Stimulated activated CD8-positive, alpha-beta memory T cell treated with anti-CD3 and anti-CD28 coated beads, Interleukin-2, amount 100 ng/mL, for 48 hours (primary cell): ENCODE data around the gene KIAA1217.
A peak's percentile ranks its signal among the peaks of the same experiment; 100 is the strongest.

Experiments used
- DNase-seq, 2 donors: peaks; one replicate each; pipeline ENCODE4 v3.0.0-alpha.2; 2020; ENCODE audit warnings: low read depth in 2 of 2

KIAA1217 gene

DNA sequence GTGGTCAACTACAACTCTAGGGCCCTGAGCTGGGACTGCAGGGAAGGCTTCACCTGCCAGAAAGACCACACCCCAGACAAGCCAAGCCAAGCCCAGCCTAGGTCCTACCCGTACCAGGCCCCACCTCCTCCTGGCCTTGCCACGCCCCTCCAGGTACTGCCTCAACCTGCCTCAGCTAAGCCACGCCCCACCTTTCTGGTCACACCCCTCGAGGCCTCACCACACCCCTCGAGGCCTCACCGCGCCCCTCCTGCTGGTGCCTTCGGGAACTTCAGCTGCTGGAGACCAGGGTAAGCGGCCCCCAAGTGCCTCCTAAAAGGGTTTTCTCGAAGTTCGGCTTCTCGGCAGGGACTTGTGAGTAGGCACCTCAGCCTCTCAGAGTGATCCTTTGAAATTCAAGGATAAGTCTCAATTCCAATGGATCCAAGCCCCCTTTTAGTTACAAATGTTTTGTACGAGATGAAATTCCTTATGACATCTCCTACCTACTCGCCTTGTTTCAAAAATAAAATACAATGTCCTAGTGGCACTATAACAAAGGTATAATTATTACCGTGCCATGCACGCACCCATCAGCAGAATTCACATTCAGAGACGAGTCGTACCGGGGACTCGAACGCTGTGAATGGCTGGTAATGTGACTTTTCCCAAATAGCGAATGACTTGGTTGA, 343.5 kb downstream of the KIAA1217 start:
- peak; percentile 13 to 20 for DNase-seq

DNA sequence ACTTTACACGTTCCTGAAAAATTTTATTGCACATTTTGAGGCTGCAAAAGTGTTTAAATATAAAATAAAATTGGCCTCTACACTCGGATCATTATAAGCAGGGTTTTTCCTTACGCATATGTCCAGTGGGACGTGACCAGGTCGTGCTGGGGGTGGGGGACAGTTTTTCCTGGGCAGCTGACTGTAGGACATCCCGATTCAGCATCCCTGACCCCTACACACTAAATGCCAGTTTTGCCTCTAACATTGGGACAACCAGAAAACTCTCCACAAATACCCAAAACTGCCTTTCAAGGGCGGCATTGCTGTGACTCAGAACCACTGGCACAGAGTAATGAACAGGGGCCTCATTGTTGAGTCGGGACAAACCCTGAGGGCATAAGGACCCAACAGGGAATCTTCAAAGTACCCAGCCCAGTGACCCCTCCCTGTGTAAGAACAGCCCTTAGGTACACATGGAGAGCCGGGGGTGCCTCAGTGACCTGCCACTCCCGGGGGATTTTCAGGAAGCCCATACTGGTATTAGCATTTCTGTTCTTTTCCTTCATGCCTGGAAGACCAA, 344.2 kb downstream of the KIAA1217 start:
- no peak for DNase-seq

DNA sequence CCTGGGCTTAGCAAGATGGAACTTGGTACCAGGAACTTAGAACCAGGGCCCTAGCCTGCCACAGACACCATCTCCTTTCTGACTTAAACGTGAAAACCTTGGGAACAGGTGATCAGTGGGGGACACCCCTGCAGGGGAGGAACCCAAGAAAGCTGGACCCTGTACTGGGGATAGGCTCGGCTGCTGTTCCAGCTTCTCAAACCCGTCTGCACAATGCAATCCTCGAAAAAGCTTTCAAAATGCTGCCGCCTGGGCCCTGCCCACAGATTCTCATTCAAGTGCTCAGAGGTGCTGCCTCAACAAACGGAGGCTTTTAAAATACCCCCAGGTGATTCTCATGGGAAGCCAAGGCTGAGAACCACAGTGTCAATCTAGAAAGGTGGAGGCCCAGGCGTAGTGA, 345.1 kb downstream of the KIAA1217 start:
- no peak for DNase-seq

DNA sequence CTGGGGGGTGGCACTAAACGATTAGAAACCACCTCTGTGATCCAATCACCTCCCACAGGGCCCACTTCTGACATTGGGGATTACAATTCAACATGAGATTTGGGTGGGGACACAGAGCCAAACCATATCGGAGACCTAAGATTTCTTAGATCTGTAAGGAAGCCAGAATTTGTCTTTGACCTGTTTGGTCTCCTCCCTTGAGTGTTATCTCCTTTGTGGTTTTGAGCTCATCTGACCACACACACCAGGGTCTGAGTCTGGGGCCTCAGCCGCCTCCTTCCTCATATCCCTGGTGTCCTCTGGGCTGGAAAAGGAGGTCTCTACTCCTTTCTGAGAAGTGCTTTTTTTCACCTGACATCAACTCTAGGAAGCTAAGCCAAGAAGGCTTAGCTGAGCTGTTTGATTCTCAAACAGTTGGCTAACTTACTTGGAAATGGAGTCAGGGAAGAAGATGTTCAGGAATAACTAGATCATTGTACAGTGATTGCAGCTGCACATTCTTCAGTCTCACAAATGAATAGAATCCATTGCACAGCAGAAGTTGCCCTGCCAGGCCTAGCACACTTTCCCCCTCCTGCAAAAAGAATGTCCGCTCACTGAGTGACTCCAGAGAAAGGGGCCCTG, 347.3 kb downstream of the KIAA1217 start:
- DNase-seq, result no peak

DNA sequence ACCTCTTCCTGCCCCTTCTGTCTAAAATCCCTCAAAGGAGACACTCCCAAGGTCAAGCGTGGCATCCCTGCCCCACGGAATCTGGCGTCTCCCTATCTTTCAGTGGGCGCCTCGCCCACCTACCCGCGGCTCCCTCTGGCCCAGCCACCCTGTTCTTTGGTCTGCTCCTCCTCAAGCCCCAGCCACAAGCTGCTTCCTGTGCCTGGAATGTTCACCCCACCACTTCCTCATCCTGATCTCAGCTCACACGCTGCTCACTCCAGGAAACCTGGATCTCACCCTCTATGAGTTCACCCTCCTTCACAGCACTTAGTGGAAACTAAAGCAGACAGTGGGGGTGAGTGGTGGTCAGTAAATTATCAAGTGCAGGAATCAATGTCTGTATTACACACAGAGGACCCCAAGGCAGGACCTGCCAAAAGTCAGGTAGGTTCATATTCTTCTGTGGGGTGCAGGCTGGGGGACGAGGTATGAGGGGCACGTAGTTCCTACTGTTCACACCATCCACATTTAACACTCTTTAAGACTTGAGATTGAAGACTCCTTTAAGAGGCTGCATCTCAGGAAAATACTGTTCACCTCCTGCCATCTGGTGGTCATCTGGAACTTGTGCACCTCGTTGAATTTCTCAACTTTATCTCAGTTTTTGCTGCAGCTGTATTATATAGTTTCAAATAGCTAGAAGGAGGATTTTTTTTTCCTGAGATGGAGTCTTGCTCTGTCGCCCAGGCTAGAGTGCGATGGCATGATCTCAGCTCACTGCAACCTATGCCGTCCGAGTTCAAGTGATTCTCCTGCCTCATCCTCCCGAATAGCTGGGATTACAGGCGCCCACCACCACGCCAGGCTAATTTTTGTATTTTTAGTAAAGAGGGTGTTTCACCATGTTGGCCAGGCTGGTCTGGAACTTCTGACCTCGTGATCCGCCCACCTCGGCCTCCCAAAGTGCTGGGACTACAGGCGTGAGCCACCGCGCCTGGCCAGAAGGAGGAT, 348.1 kb downstream of the KIAA1217 start:
- DNase-seq, result no peak

DNA sequence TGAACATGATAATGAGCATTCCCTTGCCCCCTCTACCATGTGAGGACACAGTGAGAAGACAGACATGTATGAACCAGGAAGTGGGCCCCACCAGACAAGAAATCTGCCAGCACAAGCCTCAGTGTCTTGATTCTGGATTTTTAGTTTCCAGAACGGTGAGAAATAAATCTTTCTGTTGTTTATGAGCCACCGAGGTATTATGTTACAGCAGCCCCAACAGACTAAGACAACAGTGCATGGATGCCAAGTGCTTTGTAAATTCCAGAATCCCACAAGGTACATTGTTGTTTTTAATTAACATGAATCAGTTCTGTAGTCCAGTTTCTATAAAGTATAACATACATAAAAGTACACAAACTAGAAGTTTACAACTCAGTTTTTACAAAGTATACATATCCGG, 352.5 kb downstream of the KIAA1217 start:
- DNase-seq, result no peak

DNA sequence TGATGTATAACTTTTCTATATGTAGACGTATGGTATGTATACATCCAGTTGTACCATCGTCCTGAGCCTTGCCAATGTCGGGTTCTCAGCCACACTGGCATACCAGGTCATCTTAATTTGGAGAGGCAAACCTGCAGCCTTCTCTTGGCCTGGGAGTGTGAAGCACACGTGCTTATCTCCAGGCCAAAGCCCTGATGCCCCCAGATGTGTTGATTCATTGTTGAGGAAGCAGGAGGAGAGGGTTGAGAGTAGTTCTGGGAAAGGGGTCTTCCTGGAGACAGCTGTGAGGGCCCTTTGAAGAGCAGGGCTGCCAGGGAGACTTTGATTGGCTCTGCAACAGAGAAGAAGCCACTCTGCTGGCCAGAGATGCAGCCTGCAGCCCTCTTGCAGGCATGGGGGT, 359.1 kb downstream of the KIAA1217 start:
- DNase-seq, result no peak

DNA sequence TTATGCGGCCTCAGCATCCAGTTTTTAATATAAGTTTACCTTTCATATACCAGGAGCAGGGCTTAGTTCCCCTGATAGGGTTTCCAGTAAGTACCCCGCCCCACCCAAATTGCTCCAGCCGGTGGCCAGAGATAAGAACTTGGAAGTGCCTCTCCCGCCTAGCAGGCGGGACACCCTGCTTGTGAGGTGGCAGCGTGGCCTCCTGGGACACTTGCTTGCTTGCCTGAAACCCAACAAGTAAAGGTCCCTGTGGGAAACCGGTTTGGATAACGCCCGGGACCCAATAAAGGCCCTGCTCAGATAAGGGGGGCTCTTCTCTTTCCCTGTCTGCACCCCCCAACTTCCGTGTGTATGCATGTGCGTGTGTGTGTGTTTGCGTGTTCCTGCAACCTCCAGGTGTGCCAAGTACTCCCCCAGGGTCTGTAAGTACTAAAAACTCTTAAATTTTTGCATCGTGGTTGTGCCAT, 360.4 kb downstream of the KIAA1217 start:
- DNase-seq, result no peak

DNA sequence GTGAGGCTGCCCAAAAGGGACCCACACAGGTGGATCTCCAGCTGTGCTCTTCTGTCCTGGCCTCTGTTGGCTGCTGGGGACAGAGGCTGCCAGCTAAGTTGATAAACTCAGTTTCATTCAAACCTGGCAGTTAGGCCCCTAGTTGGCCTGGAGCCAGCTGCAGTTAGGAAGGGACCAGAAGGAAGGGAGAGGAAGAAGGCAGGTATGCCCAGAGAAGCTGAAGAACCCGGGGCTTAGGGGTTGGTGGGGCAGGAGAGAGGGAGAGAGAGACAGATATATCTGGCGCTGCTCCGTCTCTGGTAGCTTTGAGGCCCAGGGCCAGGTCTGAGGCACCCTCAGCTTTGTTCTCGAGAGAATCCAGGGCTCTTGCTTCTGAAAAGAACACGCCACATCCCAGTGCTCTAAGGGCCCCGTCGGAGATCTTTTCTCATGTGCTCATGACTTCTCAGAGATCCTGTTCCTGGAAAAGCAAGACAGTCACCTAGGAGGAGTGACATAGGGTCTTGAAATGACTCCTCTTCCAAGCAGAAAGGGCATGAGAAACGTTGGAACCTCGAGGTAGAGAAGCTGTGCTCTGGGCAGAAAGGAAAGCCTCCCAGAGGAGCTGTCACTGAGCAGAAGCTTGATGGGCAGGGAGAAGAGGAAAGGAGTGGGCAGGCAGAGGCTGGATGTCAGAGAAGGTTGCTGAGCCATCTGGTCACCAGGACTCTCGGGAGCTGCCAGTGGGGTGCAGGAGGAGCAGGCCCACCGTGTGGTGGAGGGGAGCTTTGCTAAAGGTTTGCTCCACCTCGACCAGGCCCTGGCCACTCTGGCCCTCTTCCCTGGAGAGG, 361.1 kb downstream of the KIAA1217 start:
- no peak for DNase-seq

DNA sequence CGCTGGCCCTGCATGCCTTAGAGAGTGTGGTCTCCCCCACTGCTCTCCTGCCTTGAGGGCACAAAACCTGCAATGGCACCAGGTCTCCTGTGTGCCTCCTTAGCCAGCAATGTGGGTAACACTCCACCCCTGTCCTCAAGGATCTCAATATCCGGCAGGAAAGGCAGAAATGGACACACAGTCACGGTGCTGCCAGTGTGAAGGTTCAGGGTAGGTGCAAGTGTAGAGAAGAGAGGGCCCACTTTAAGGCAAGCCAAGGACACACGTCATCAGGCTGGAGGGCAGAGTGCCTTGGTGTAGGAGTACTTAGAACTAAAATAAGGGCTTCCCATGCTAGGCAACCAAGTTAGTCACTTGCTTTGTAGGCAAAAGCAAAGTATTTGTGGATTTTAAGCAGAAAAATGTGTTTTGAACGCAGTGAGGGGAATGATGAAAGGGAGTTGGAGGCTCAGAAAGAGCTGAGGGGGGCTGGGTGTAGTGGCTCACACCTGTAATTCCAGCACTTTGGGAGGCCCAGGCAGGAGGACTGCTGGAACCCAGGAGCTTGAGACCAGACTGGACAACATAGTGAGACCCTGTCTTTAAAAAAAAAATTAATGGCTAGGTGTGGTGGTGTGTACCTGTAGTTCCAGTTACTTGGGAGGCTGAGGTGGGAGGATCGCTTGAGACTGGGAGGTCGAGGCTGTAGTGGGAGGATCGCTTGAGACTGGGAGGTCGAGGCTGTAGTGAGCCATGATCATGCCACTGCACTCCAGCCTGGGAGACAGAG, 361.9 kb downstream of the KIAA1217 start:
- DNase-seq, result no peak

DNA sequence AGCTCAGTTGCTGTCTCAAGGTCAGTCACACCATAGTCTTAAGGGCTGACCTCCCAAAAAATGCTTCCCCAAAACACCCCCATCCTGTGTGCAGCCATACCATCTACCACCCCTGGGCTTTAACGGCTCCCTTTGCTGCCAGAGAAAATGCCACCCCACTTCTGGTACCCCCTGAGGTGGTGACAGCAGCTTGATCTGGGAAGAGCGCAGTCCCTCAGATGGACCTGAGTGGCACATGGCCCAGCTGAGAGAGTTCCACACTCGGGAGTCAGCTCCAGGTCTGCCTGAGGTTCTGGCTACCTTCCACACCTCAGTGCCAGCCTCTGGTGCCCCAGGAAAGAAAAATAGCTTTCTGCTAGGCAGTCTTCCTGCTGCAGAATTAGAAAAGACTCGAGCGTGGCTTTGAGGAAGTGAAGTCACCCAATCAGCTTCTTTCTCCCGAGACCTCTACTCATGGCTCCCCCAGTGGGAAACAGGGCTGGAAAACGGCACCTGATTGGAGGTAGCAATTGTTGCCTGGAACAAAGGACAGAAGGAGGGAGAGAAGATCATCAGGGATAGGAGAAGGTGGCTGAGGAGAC, 363.0 kb downstream of the KIAA1217 start:
- DNase-seq, result no peak

DNA sequence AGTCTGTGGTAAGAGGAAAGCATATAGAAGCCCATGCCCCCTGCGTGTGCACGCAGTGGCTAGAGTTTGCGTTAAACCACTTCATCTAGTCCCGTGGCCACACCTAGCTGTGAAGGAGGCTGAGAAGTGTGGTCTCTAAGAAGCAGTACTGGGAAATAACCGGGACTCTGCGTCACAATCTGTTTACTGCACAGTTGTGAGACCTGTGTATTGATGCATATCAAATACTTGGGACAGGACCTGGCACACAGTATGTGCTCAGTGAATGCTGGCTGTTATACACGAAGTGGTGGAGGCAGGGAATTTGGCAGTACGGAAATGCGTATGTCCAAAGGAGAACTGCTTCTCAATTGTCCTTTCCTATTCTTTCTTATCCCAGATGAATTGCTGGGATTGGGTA, 365.2 kb downstream of the KIAA1217 start:
- no peak for DNase-seq

DNA sequence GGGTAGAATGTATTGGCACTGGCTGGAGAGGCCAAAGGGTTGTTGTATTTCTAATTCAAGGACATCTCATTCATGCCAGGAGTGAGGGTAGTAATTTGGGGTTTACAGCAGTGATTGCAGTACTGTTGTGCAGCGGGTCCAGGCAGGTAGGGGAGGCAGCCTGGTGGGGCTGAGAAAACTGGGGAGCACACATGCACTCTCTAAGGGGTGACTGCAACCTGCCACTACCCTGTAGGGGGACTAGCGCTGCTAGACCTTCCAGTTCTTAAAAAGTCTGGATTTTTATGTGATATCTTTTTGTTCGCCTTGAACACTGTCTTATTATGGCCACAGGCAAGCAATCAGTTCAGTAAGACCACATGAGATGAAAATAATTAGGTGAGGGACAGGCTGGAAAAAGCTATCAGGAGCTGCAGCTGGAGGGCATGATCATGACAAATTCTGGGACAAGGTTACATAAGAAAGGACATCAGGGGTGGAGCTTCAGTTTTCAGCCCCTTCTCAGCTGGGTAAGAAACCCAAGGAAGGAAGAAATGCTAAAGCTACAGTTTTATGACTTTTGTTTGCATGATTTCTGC, 365.7 kb downstream of the KIAA1217 start:
- no peak for DNase-seq

DNA sequence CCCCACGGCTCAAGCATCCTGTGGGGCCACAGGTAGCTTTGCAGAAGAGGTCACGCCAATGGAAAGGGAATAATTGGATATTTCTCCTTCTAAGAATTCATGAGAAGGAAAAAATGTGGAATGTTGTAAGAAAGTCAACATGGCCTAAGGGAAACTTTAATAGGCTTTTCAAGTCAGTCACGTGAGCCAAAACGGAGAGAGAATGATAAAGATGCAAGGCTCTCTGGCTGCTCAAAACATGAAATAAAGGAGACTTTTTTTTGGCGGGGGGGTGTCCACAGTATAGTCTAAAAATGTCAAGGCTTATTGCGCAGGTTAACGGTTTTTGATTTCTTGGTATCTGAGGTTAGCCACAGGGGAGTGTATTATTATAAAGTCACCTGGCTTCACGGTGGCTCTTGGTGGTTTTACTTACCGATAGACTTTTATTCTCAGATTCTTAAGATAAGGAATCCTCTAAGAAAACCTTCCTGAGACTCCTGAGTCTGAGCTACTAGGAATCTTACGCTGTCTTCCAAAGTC, 366.6 kb downstream of the KIAA1217 start:
- no peak for DNase-seq

DNA sequence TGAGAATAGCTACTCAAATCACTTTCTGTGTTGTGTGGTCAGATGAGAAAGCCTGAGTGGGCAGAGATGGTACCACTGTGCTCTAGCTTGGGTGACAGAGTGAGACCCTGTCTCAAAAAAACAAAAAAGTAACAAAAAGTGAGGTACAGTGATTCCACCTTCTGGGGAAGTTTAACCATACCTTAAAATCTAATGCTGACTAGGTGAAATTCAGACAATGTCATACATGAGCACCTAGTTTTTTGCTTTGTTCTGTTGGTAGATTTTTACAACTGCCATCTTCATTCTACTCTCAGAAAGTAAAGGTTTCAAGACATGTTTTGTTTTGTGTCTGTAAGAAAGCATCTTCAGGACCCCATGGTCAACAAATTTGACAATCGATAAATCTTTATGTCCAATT, 370.5 kb downstream of the KIAA1217 start:
- no peak for DNase-seq

DNA sequence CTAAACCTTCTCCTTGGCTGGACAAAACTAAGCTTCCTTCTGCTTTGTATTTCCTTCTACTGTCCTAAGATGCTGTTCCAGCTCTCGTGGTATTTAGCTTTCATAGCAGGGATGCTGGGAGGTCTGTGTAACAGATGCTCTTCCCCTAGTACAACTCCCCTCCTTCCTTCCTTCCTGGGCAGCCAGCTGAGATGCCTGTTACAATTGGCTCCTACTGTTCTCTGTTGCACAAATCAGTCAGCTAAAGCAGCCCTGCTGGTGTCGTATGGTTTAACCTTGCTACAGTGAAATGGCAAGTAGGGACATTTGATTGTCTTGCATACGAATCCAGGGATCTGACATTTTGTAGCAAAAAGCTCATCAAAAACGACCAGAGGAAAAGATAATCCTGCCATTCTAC, 371.0 kb downstream of the KIAA1217 start:
- no peak for DNase-seq

DNA sequence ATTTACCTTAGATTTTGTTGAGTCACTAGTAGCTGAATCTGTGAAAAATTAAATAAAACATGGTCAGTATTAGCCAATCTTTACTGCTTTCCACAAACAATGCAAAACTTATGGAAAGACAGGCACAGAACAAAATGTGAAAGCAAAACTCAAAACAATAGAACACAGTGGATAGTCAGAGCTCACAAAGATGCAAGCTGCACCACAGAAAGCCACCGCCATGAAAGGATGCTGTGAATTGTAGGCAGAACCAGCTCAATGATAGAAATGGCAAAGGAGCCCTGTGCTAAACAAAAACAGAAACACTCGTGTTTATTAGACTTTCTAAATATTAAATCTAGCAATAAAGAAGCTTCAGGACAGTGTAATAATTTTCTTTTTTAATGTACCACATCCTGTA, 380.3 kb downstream of the KIAA1217 start:
- no peak for DNase-seq

DNA sequence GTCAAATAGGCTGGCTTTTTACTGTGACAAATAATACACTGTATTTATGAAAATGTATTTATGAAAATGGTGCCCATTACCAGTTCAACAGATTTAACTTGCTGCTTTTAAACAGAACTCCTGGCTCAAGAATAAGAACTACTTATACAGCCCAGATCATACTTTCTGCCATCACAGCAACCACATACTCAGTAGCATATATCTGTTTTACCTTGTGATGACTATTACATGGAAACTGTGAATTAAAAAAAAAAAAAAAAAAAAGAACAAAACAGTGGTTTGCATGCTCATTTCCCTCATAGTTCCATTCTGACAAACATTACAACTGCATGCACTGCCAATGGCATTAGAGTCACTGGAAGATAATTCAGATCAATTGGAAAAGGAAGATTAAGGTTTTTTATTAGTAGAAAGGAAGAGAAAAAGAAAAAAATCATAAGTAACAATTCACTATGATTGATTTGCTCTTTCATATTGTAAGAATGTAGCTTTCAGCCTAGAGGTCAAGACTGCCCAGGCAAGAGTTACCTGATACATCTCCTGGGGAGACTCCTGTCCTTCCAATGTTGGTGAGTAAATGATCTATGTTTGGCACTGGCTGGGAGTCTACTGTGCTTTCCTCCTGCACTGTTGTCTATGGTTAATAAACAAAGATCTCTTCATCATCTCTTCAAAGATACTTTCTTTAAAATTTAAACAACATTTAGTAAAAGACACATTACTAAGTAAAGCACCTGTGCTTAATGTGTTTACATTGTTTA, 381.9 kb downstream of the KIAA1217 start:
- DNase-seq, result no peak
